ENCODE data around the gene KIF17.

The KIF17 gene

DNA sequence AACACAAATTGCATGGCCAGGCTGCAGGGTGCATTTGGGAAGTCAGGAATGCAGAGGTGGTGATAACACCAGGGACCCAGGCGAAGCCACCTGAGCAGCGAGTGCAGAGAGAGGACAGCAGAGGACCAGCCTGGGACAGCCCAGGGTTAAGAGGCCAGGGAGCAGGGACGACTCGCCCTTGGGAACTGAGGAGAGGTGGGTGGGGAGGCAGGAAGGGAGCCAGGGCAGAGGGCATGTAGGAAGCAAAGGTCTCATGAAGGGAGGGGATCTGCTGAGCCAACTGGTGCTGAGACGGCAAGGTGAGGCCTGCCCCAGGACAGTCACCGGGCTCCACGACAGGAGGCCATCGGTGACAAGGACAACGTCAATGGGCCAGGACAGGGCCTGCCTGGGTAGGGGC lies 16.4 kb downstream of the KIF17 start:
- Histone ChIP-seq H3K4me3 (ENCODE audit: low read length in 2 of 2) (no peak overlapping the region), H3K9me3 (ENCODE audit: control insufficient read depth in 2 of 2, low read length in 2 of 2) (no peaks in the 10 kb centered on the region)

DNA sequence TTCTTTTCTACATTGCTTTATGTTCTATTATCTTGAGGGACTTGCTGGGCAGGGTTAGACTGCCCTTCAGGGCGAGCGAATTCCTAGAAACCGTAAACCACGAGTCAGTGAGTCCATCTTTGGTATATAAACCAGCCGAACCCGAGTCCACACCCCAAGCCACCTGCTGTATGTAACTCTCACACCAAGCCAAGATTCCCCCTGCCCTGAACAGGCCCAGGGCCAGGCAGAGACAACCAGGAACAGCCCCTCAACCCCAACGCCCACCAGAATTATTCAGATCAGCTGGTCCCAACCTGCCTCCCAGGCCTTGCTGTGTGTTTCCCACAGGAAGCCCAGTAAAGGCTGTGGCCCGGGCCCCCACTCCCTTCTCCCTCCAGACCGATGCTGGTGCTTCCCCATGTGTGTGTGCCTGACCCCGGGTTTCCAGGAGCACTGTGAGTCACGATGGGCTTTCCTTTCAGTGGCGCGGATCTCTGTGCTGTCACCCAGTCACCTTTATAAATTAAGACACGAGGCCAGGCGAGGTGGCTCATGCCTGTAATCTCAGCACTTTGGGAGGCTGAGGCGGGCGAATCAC lies 17.1 kb downstream of the KIF17 start:
- Histone ChIP-seq H3K36me3 (ENCODE audit: control insufficient read depth in 2 of 2, insufficient read depth in 2 of 2, low read length in 2 of 2) (no peaks in the 10 kb centered on the region), H3K27me3 (ENCODE audit: control insufficient read depth in 2 of 2, insufficient read depth in 2 of 2, low read length in 2 of 2) (no peaks in the 10 kb centered on the region), H3K4me3 (ENCODE audit: low read length in 2 of 2) (no peak overlapping the region), H3K27ac (ENCODE audit: low read depth in 2 of 2, low read length in 2 of 2) (no peak overlapping the region), H3K9me3 (ENCODE audit: control insufficient read depth in 2 of 2, low read length in 2 of 2) (no peaks in the 10 kb centered on the region), H3K9ac (ENCODE audit: low read depth in 1 of 2, low read length in 2 of 2) (no peak overlapping the region), H3K4me1 (ENCODE audit: control insufficient read depth in 2 of 2, insufficient read depth in 2 of 2, low read length in 2 of 2) (peaks cover 5 to 13% of the 10 kb centered on the region in 2 donors)

More for the DNA sequence above, 16.4 kb downstream of the KIF17 start:
- no peak overlapping the region for H3K9ac ChIP-seq (ENCODE audit: low read depth in 1 of 2, low read length in 2 of 2)
- no peaks in the 10 kb centered on the region for H3K27me3 ChIP-seq (ENCODE audit: control insufficient read depth in 2 of 2, insufficient read depth in 2 of 2, low read length in 2 of 2)
- H3K36me3 ChIP-seq (ENCODE audit: control insufficient read depth in 2 of 2, insufficient read depth in 2 of 2, low read length in 2 of 2), result no peaks in the 10 kb centered on the region
- no peak overlapping the region for H3K27ac ChIP-seq (ENCODE audit: low read depth in 2 of 2, low read length in 2 of 2)
- H3K4me1 ChIP-seq (ENCODE audit: control insufficient read depth in 2 of 2, insufficient read depth in 2 of 2, low read length in 2 of 2), result peaks cover 3 to 8% of the 10 kb centered on the region in 2 donors

GRCh38 chr1:20699558-20699957 lies 18.2 kb downstream of the KIF17 start:
- H3K4me1 ChIP-seq (ENCODE audit: control insufficient read depth in 2 of 2, insufficient read depth in 2 of 2, low read length in 2 of 2), result peaks cover 5 to 13% of the 10 kb centered on the region in 2 donors
- no peak overlapping the region for H3K27ac ChIP-seq (ENCODE audit: low read depth in 2 of 2, low read length in 2 of 2)
- no peak overlapping the region for H3K9ac ChIP-seq (ENCODE audit: low read depth in 1 of 2, low read length in 2 of 2)
- no peaks in the 10 kb centered on the region for H3K9me3 ChIP-seq (ENCODE audit: control insufficient read depth in 2 of 2, low read length in 2 of 2)
- H3K27me3 ChIP-seq (ENCODE audit: control insufficient read depth in 2 of 2, insufficient read depth in 2 of 2, low read length in 2 of 2), result no peaks in the 10 kb centered on the region
- no peak overlapping the region for H3K4me3 ChIP-seq (ENCODE audit: low read length in 2 of 2)
- no peaks in the 10 kb centered on the region for H3K36me3 ChIP-seq (ENCODE audit: control insufficient read depth in 2 of 2, insufficient read depth in 2 of 2, low read length in 2 of 2)

DNA sequence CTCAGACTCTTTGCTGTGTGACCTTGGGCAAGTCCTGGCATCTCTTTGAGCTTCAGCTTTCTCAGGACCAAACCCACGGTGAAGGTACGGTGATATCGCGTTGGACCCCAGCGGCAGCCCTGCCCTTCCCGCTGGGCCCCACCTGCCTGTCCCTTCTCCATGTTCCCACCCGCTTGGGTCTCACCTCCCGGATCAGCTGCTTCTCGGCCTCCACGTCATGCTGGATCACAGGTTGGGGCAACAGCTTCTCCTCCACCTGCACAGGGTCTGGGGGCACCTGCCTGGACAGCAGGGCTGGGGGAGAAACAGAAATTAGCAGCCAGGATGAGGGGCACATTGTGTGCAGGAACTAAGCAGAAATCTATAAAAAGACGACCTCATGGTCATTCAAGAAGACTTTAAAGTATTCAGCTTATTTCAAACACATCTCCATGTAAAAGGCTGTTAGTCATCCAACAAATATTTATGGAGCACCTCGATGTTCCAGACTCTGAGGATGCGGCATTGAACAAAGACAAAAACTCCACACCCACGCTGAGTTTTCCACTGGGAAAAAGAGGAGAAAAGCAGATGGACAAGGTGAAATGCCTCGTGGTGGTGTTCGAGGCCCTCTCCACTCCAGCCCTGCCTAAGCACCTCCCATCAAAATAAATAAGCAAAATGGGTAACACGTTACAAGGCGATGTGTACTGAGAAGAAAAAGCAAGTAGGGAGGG lies 19.5 kb downstream of the KIF17 start:
- no peak overlapping the region for H3K4me3 ChIP-seq (ENCODE audit: low read length in 2 of 2)
- H3K9ac ChIP-seq (ENCODE audit: low read depth in 1 of 2, low read length in 2 of 2), result no peak overlapping the region
- no peaks in the 10 kb centered on the region for H3K9me3 ChIP-seq (ENCODE audit: control insufficient read depth in 2 of 2, low read length in 2 of 2)
- peaks cover 5 to 13% of the 10 kb centered on the region in 2 donors for H3K4me1 ChIP-seq (ENCODE audit: control insufficient read depth in 2 of 2, insufficient read depth in 2 of 2, low read length in 2 of 2)
- no peaks in the 10 kb centered on the region for H3K27me3 ChIP-seq (ENCODE audit: control insufficient read depth in 2 of 2, insufficient read depth in 2 of 2, low read length in 2 of 2)
- no peaks in the 10 kb centered on the region for H3K36me3 ChIP-seq (ENCODE audit: control insufficient read depth in 2 of 2, insufficient read depth in 2 of 2, low read length in 2 of 2)
- no peak overlapping the region for H3K27ac ChIP-seq (ENCODE audit: low read depth in 2 of 2, low read length in 2 of 2)

DNA sequence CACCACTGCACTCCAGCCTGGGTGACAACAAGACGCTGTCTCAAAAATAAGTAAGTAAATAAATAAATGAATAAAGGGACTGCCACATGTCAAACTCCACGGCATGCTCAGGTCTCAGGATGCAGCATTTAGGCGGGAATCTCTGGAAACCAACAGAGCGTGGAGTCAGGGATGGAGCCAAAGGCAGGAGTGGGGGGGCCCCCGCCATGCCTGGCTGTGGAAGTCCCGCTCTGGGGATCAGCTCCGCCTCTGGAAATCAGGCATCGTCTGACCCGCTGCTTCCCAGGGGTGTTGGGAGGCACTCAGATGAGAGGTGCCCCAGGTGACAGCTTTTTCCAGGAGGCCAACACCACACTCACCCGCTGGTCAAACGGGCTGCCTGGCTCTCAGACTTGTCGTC lies 20.2 kb downstream of the KIF17 start:
- H3K4me3 ChIP-seq (ENCODE audit: low read length in 2 of 2), result no peak overlapping the region
- peaks cover 5 to 13% of the 10 kb centered on the region in 2 donors for H3K4me1 ChIP-seq (ENCODE audit: control insufficient read depth in 2 of 2, insufficient read depth in 2 of 2, low read length in 2 of 2)
- H3K27ac ChIP-seq (ENCODE audit: low read depth in 2 of 2, low read length in 2 of 2), result no peak overlapping the region
- no peaks in the 10 kb centered on the region for H3K36me3 ChIP-seq (ENCODE audit: control insufficient read depth in 2 of 2, insufficient read depth in 2 of 2, low read length in 2 of 2)
- H3K27me3 ChIP-seq (ENCODE audit: control insufficient read depth in 2 of 2, insufficient read depth in 2 of 2, low read length in 2 of 2), result no peaks in the 10 kb centered on the region
- no peaks in the 10 kb centered on the region for H3K9me3 ChIP-seq (ENCODE audit: control insufficient read depth in 2 of 2, low read length in 2 of 2)
- H3K9ac ChIP-seq (ENCODE audit: low read depth in 1 of 2, low read length in 2 of 2), result no peak overlapping the region

DNA sequence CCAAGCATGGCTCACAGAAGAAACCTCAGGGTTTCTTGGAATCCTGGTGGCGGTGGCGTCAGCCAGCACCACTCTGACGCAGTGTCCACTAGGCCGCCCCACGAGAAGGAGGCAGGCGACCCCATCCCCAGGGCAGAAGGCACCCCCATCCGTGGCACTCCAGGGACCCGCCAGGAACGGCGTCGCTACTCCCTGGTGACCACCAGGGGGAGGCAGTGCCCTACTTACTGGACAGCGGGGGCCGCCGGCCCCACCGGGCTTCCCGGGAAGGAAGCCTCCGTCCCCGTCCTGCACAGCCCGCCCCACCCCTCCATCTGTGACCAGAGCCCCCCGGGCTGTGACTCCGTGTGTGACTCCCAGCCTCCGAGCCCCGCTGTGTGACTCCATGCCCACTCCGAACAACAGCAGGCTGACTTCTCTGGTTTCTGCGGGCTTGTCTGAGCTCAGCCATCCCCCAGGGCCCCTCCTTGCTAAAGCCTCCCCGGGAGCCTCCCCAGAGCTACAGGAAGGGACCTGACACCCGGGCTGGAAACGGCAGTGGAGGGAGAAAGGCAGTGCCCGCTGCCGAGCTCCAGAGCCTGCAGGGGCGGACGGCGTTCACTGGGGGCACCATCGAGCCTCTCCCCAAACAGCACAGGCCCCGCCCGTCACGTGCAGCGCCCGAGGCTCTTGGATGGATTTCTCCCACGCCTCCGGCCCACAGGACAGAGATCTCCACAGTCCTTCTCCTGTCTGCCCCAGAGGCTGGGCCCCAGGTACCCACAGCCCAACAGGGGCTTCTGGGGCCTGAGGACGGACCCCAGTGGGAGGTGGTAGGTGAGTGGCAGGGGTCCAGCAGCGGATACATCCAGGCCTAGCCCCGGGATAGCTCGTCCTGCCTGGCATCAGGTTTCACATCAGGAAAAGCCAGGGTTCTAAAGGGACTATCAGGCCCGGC lies 21.1 kb downstream of the KIF17 start:
- Histone ChIP-seq H3K9ac (ENCODE audit: low read depth in 1 of 2, low read length in 2 of 2) (peak overlapping the region; percentile 52 to 61), H3K27ac (ENCODE audit: low read depth in 2 of 2, low read length in 2 of 2) (peak overlapping the region; percentile 56 to 57), H3K4me3 (ENCODE audit: low read length in 2 of 2) (peak overlapping the region; percentile 65 to 76)

DNA sequence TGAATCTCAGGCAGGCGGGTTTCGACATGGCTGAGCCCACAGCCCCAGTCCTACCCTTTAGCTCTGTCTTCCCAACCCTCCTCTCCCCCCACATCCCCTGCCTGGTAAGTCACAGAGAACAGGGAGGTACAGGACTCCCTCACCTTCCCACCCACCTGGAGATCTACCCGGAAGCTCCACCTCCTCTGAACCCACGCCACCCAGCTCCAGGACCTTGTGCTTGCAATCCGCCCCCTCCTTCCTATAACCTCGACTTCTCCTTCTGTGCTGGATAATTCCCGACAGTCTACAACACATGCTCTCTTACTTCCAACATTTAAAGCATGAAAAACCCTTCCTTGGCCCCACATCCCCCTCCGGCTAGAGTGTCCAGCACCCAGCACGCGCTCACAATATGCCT lies 22.3 kb downstream of the KIF17 start:
- H3K27me3 ChIP-seq (ENCODE audit: control insufficient read depth in 2 of 2, insufficient read depth in 2 of 2, low read length in 2 of 2), result no peaks in the 10 kb centered on the region
- H3K27ac ChIP-seq (ENCODE audit: low read depth in 2 of 2, low read length in 2 of 2), result no peak overlapping the region
- H3K4me3 ChIP-seq (ENCODE audit: low read length in 2 of 2), result no peak overlapping the region
- H3K36me3 ChIP-seq (ENCODE audit: control insufficient read depth in 2 of 2, insufficient read depth in 2 of 2, low read length in 2 of 2), result no peaks in the 10 kb centered on the region
- H3K9ac ChIP-seq (ENCODE audit: low read depth in 1 of 2, low read length in 2 of 2), result no peak overlapping the region
- no peaks in the 10 kb centered on the region for H3K9me3 ChIP-seq (ENCODE audit: control insufficient read depth in 2 of 2, low read length in 2 of 2)
- peaks cover 5 to 13% of the 10 kb centered on the region in 2 donors for H3K4me1 ChIP-seq (ENCODE audit: control insufficient read depth in 2 of 2, insufficient read depth in 2 of 2, low read length in 2 of 2)

More for the DNA sequence above, 21.1 kb downstream of the KIF17 start:
- H3K36me3 ChIP-seq (ENCODE audit: control insufficient read depth in 2 of 2, insufficient read depth in 2 of 2, low read length in 2 of 2), result no peaks in the 10 kb centered on the region
- H3K9me3 ChIP-seq (ENCODE audit: control insufficient read depth in 2 of 2, low read length in 2 of 2), result no peaks in the 10 kb centered on the region
- peaks cover 5 to 13% of the 10 kb centered on the region in 2 donors for H3K4me1 ChIP-seq (ENCODE audit: control insufficient read depth in 2 of 2, insufficient read depth in 2 of 2, low read length in 2 of 2)
- H3K27me3 ChIP-seq (ENCODE audit: control insufficient read depth in 2 of 2, insufficient read depth in 2 of 2, low read length in 2 of 2), result no peaks in the 10 kb centered on the region

GRCh38 chr1:20693623-20694022 lies 24.2 kb downstream of the KIF17 start:
- Histone ChIP-seq H3K9me3 (ENCODE audit: control insufficient read depth in 2 of 2, low read length in 2 of 2) (no peaks in the 10 kb centered on the region), H3K36me3 (ENCODE audit: control insufficient read depth in 2 of 2, insufficient read depth in 2 of 2, low read length in 2 of 2) (no peaks in the 10 kb centered on the region), H3K4me1 (ENCODE audit: control insufficient read depth in 2 of 2, insufficient read depth in 2 of 2, low read length in 2 of 2) (peaks cover 5 to 13% of the 10 kb centered on the region in 2 donors), H3K27me3 (ENCODE audit: control insufficient read depth in 2 of 2, insufficient read depth in 2 of 2, low read length in 2 of 2) (no peaks in the 10 kb centered on the region), H3K27ac (ENCODE audit: low read depth in 2 of 2, low read length in 2 of 2) (no peak overlapping the region), H3K9ac (ENCODE audit: low read depth in 1 of 2, low read length in 2 of 2) (no peak overlapping the region), H3K4me3 (ENCODE audit: low read length in 2 of 2) (no peak overlapping the region)

- Histone ChIP-seq H3K9ac (ENCODE audit: low read depth in 1 of 2, low read length in 2 of 2) (no peak overlapping the region), H3K27me3 (ENCODE audit: control insufficient read depth in 2 of 2, insufficient read depth in 2 of 2, low read length in 2 of 2) (no peaks in the 10 kb centered on the region), H3K27ac (ENCODE audit: low read depth in 2 of 2, low read length in 2 of 2) (no peak overlapping the region), H3K4me3 (ENCODE audit: low read length in 2 of 2) (no peak overlapping the region), H3K4me1 (ENCODE audit: control insufficient read depth in 2 of 2, insufficient read depth in 2 of 2, low read length in 2 of 2) (peaks cover 2 to 9% of the 10 kb centered on the region in 2 donors), H3K36me3 (ENCODE audit: control insufficient read depth in 2 of 2, insufficient read depth in 2 of 2, low read length in 2 of 2) (no peaks in the 10 kb centered on the region), H3K9me3 (ENCODE audit: control insufficient read depth in 2 of 2, low read length in 2 of 2) (no peaks in the 10 kb centered on the region)
These were observed 25.9 kb downstream of the KIF17 start for GRCh38 chr1:20691872-20692271.

DNA sequence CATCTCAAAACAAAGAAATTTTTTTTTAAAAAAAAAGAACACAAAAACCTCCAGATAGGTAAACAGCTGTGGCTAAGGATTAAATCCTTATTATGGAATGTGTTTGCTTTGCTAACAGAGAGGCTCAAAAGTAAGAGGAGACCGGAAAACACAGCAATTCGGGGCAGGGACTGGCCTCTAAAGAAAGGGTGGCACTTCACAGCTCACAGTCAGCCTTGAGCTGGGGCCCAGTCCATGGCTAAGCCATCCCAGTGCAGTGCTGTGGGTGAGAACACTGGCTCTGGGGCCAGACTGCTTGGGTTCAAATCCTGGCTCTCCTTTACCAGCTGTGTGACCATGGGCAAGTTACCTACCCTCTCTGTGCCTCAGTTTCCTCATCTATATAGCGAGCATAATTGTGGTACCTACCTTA lies 28.2 kb downstream of the KIF17 start:
- H3K4me1 ChIP-seq (ENCODE audit: control insufficient read depth in 2 of 2, insufficient read depth in 2 of 2, low read length in 2 of 2), result no peaks in the 10 kb centered on the region
- no peak overlapping the region for H3K27ac ChIP-seq (ENCODE audit: low read depth in 2 of 2, low read length in 2 of 2)
- H3K9ac ChIP-seq (ENCODE audit: low read depth in 1 of 2, low read length in 2 of 2), result no peak overlapping the region

More for the DNA sequence above, 28.2 kb downstream of the KIF17 start:
- H3K9me3 ChIP-seq (ENCODE audit: control insufficient read depth in 2 of 2, low read length in 2 of 2), result no peaks in the 10 kb centered on the region
- H3K36me3 ChIP-seq (ENCODE audit: control insufficient read depth in 2 of 2, insufficient read depth in 2 of 2, low read length in 2 of 2), result no peaks in the 10 kb centered on the region
- H3K27me3 ChIP-seq (ENCODE audit: control insufficient read depth in 2 of 2, insufficient read depth in 2 of 2, low read length in 2 of 2), result no peaks in the 10 kb centered on the region
- H3K4me3 ChIP-seq (ENCODE audit: low read length in 2 of 2), result no peak overlapping the region
